Measurements from ENCODE around the gene NEK6. TPM values are rescaled to one million over a fixed set of nuclear protein-coding genes. Genes with fewer than 3 reads are reported as not detected.
A peak's percentile ranks its signal among the peaks of the same experiment; 100 is the strongest.
"Not testable (repeated sequence)": the region's sequence is repeated elsewhere in the genome, so short reads cannot be mapped to it uniquely, and the experiment has no call there.

Gene NEK6
- total RNA-seq, 1 donor from 2014 or later = 65.6 TPM

DNA sequence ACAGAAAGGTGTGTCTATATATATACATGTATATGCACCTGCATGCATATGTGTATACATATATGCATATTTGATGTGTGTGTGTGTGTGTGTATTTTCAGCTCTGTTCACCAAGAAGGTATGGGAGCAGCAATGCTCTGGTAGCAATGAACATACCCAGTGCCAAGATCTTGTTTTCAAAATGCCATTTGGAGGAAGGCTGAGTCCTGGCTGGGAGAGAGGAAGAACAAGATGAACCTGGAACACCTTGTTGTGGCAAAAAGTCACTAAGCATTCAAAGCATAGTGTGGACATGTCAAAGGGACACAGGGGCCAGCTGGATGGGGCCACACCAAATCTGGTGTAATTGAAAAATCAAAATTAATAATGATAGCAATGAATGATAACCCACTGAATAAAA lies 31.8 kb upstream of the NEK6 start:
- no peak for DNase-seq (ENCODE audit: low read depth)

GRCh38 chr9:124228516-124228915 lies 29.2 kb upstream of the NEK6 start:
- no peak for DNase-seq (ENCODE audit: low read depth)

GRCh38 chr9:124231095-124231737 lies 26.5 kb upstream of the NEK6 start:
- no peak for DNase-seq (ENCODE audit: low read depth)

DNA sequence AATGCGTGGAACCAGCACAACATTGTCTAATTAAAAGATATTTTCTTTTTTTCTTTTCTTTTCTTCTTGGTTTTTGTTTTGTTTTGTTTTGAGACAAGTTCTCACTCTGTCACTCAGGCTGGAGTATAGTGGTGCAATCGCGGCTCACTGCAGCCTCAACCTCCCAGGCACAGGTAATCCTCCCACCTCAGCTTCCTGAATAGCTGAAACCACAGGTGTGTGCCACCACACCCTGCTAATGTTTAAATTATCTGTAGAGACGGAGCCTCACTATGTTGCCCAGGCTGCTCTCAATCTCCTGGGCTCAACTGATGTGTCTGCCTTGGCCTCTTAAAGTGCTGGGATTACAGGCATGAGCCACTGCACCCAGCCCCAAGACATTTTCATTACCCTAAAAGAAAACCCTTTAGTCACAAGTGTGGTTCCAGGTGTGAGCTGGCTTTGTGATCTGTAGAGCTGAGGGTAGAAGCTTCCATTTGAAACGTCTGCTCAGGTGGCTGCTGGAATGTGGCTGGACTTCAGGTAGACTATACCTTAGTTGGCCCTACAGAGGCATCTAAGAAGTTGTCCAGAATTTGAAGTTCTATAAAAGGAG lies 19.1 kb upstream of the NEK6 start:
- DNase-seq (ENCODE audit: low read depth) = no peak

DNA sequence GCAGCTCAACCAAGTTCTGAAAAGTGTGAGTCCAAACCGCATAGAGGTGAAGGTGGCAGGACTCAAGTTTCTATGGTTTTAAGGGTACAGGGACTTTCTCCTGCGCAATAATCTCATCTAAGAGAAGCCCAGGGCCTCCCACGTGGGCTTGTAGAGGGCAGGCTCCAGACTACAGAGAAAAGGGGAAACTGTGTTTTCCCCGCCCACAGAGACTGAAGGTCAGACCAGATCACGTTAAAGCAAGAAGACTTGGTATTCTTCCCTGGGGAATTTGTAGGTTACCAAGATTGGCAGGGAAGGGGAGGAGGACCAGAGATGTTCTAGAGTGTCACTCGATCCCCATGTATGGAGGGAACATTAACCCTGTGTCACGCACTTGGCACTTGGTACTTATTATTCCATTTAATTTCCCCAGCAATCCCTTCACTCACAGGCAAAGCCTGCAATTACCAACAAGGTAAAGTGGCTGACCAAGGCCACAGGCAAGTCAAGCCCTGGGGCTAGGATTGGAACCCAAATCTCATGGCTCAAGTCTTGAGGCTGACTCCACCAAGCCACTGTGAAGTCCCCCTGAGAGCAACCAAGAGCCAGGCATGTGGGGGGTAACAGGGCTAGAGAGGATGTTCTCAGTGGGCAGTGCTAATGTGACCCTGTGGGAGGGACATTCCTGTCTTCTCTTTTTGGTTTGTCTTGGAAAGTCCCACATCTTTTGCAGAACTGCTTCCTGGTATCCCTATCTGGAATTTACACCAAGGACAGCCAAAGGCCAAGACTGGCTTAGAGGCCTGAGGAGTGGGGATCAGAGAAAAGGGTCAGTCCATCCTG lies 18.3 kb upstream of the NEK6 start:
- no peak for DNase-seq (ENCODE audit: low read depth)

DNA sequence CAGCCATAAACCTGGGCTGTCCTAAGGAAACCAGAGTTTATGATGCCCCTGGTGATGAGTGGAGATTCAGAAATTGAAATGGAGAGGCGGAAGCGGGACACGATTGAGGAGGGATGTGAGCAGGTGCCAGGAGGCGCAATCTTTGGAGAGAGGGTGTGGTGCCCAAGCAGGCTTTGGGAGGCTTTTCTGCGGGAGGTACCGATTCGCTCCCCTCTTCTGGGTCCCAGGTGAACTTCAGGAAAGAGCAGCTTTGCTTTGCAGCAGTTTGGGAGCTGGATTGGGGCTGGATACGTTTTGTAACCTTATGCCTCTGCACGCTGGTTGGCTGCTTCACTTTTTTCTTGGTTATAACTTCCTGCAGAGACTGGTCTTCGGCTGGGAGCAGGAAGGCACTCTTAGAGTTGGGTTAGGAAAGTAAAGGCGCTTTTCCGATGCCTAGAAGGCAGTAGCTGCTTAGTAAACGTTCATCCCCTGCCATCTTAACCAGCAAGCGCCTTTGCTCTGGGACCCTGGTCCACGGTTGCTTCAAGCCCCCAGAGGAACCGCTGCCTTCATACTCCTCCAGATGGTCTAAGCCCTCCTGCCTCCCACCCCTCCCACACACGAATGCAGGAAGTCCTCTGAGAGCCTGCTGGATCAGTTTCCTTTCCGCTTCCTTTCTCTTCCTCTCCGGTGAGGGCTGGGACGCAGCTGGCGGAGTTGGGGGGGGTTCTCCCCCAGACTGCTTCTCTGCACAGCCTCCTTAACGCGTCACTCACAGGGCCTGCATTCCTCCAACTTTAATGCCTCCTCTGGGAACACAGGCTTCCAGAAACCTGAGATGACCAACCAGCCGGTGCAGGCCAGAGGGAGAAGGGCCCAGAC lies 15.2 kb upstream of the NEK6 start:
- DNase-seq (ENCODE audit: low read depth) = peak; percentile 46

- DNase-seq (ENCODE audit: low read depth) = not testable (repeated sequence)
Observed at GRCh38 chr9:124247393-124247792, 10.4 kb upstream of the NEK6 start.

- no peak for DNase-seq (ENCODE audit: low read depth)
Observed at GRCh38 chr9:124248066-124248465, 9.7 kb upstream of the NEK6 start.

DNA sequence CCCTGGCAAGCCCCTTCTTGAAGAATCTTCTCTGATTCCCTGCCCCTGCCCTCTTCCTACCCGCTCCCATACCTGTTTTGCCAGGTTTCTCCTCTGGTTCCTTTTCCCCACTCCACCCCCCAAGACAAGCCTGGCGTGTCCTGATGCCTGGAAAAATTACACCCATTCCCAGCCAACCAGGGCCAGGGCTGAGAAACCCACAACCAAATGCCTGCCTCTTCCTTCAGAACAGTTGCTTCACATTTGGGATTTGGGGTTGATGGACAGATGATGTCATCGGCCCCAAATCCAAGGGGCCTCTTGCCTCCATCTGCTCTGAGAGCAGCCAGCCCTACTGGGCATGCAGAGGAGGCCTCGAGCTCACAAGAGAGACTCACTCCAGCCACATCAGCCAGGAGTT lies 8.8 kb upstream of the NEK6 start:
- peak; percentile 84 for DNase-seq (ENCODE audit: low read depth)

- no peak for DNase-seq (ENCODE audit: low read depth)
Observed at GRCh38 chr9:124251204-124251603, 6.5 kb upstream of the NEK6 start.

DNA sequence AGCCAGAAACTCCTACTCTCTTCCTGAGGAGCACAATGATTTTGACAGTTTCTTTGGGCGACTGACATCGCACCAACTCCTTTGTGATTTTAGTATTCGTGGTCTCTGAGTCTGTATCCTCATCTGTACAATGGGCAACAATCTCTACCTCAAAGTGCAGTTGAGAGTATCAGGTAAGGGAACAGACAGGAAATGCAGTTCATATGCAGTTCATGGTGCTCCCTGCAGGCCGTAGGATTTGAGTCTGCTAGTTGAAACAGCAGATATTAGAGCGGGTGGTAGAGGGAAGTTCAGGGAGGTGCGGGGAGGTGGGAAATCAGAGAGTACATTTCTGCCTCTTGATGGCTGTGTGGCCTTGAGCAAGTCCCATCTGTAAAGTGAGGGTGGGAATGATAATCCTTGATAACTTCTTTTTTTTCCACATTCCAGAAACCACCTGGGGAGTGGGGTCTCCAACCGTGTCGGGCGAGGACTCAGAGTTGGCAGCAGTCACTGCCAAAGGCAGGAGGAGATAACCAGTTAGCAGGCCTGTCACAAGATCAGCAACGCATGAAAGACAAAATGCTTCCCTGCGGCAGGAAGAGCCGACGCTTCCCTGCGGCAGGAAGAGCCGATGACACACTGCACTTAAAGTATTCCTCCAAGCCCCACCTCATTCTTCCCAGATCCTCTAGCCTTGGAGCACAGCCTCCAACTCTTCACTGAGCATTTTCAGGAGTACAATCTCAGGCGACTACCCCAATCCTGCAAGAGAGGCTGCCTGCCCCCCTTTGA lies 6.0 kb upstream of the NEK6 start:
- peak; percentile 75 for DNase-seq (ENCODE audit: low read depth)

GRCh38 chr9:124252878-124253277 lies 4.9 kb upstream of the NEK6 start:
- DNase-seq (ENCODE audit: low read depth) = not testable (repeated sequence)

DNA sequence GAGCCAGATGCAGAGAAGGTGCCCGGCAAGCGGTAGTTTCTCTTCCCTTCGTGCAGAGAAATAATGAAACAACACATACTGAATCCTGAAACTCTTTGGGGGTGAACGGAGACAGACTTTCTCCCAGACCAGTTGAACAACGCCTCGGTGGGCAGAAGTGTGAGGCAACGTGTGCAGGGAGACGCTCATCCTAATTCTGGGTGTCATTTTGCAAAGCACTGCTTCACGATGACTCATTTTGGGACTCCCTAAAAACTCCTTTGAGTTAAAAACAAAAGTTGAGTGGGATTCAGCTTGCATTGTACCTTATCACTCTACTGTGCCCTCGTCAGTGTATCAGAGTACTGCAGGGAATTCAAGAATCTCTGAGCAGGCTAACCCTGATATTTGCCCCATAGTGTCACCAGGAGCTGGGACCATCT lies 3.5 kb upstream of the NEK6 start:
- DNase-seq (ENCODE audit: low read depth) = no peak

- no peak for DNase-seq (ENCODE audit: low read depth)
Observed at GRCh38 chr9:124255222-124255621, 2.5 kb upstream of the NEK6 start.

DNA sequence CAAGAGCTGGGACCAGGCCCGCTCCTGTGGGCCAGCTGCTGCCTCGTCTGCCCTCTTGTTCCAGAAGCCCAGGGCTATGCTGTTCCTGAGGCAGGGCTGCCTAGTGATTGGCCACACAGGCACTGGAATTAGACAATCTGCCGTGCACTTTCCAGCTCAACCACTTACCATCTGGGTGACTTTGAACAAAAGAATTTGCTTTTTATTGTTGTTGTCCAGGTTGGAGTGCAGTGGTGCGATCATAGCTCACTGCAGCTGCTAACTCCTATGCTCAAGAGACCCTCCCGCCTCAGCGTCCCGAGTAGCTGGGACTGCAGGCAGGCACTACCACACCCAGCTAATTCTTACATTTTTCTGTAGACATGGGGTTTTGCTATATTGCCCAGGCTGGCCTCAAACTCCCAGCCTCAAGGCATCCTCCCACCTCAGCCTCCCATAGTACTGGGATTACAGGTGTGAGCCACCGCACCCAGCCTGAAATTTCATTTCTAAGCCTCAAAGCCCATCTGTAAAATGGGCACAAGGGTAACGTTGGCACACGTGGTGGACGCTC lies 1.2 kb upstream of the NEK6 start:
- DNase-seq (ENCODE audit: low read depth) = peak; percentile 85

- peak; percentile 40 for DNase-seq (ENCODE audit: low read depth)
Observed at GRCh38 chr9:124257070-124257843, 492 bp upstream of the NEK6 start.

GRCh38 chr9:124258607-124259157 lies 933 bp downstream of the NEK6 start:
- DNase-seq (ENCODE audit: low read depth) = peak; percentile 56

- DNase-seq (ENCODE audit: low read depth) = peak; percentile 93
Observed at GRCh38 chr9:124259158-124259808, 1.5 kb downstream of the NEK6 start.

All from myocyte (in vitro differentiated cells).